IMR-90 (cell line): ENCODE data around the gene PDE6B. TPM values are rescaled to one million over a fixed set of nuclear protein-coding genes. Genes with fewer than 3 reads are reported as not detected.

Experiments
- ATAC-seq: fragments of 200-7000 bp; cut with Tn5 transposase; 2 replicates; pipeline ENCODE4 v1.9.1; 2020; ENCODE audit warnings: low read depth, mild to moderate bottlenecking, moderate library complexity
- BruUV-seq: library from RNA; stranded (reverse); fragments of 400-500 nt; replicated peaks from 2 replicates; lab custom pipeline; 2021; lab: Mats Ljungman, UMichigan
- CTCF ChIA-PET: fragments of 300-600 bp; formaldehyde crosslinking; extraction: SDS; loops from one replicate; lab custom pipeline; 2021; ENCODE audit warnings: antibody characterized with exemption; lab: Yijun Ruan, JAX
- POLR2A ChIA-PET: fragments of 300-600 bp; sonication (Branson Sonifier 250); formaldehyde crosslinking; loops from one replicate; lab custom pipeline; 2022; ENCODE audit warnings: antibody characterized with exemption; ENCODE audit not compliant: unreplicated experiment; lab: Charles Lee
- DNase-seq: peaks from one replicate; pipeline ENCODE4 v3.0.0; 2013
- H2AFZ ChIP-seq: replicated peaks from 2 replicates; pipeline ENCODE3; 2013; ENCODE audit warnings: low read length, mild to moderate bottlenecking; ENCODE audit not compliant: poor library complexity
- H2AK5ac ChIP-seq: 2 replicates; pipeline ENCODE4 v1.6.1; 2013; ENCODE audit warnings: low read depth, low read length, inconsistent platforms
- H2AK9ac ChIP-seq: replicated peaks from 2 replicates; pipeline ENCODE3; 2013; ENCODE audit warnings: mild to moderate bottlenecking, low read depth, low read length, moderate library complexity; ENCODE audit not compliant: poor library complexity
- H2BK120ac ChIP-seq: 2 replicates; pipeline ENCODE4 v1.6.1; 2013; ENCODE audit warnings: low read depth, low read length, inconsistent platforms
- H2BK15ac ChIP-seq: 3 replicates; pipeline ENCODE4 v1.6.1; 2013; ENCODE audit warnings: low read depth, low read length, inconsistent platforms
- H2BK20ac ChIP-seq: 2 replicates; pipeline ENCODE4 v1.6.1; 2013; ENCODE audit warnings: low read depth, mild to moderate bottlenecking, inconsistent platforms, low read length, moderate library complexity
- H2BK5ac ChIP-seq: 2 replicates; pipeline ENCODE4 v1.6.1; 2013; ENCODE audit warnings: mild to moderate bottlenecking, low read depth, low read length, inconsistent platforms; ENCODE audit not compliant: poor library complexity, severe bottlenecking
- H3K14ac ChIP-seq: replicated peaks from 2 replicates; pipeline ENCODE4 v1.6.1; 2013; ENCODE audit warnings: low read depth, low read length, inconsistent platforms
- H3K18ac ChIP-seq: 2 replicates; pipeline ENCODE4 v1.6.1; 2013; ENCODE audit warnings: low read depth, low read length, control low read depth
- H3K23ac ChIP-seq: 2 replicates; pipeline ENCODE4 v1.6.1; 2013; ENCODE audit warnings: low read depth, low read length, inconsistent platforms
- H3K27ac ChIP-seq: 2 replicates; pipeline ENCODE4 v1.5.1; 2013; ENCODE audit warnings: mild to moderate bottlenecking, control low read depth, low read length; ENCODE audit not compliant: insufficient read depth
- H3K27me3 ChIP-seq: 2 replicates; pipeline ENCODE4 v1.6.1; 2013; ENCODE audit warnings: low read length; ENCODE audit not compliant: control insufficient read depth, insufficient read depth
- H3K36me3 ChIP-seq: 2 replicates; pipeline ENCODE4 v1.6.1; 2013; ENCODE audit warnings: low read length, mixed read lengths; ENCODE audit not compliant: control insufficient read depth, insufficient read depth
- H3K4ac ChIP-seq: 2 replicates; pipeline ENCODE4 v1.6.1; 2013; ENCODE audit warnings: low read depth, low read length, inconsistent platforms
- H3K4me1 ChIP-seq: 2 replicates; pipeline ENCODE4 v1.6.1; 2013; ENCODE audit warnings: low read length, mixed read lengths; ENCODE audit not compliant: control insufficient read depth, insufficient read depth
- H3K4me2 ChIP-seq: 2 replicates; pipeline ENCODE4 v1.6.1; 2013; ENCODE audit warnings: low read depth, mild to moderate bottlenecking, control low read depth, low read length, moderate library complexity
- H3K4me3 ChIP-seq: 2 replicates; pipeline ENCODE4 v1.5.1; 2013; ENCODE audit warnings: low read depth, mild to moderate bottlenecking, control low read depth, low read length, moderate library complexity; ENCODE audit not compliant: insufficient read depth
- H3K56ac ChIP-seq: 2 replicates; pipeline ENCODE4 v1.6.1; 2013; ENCODE audit warnings: low read length, inconsistent platforms; ENCODE audit not compliant: insufficient read depth; ENCODE audit errors: extremely low read depth
- H3K79me1 ChIP-seq, 2 experiments: 2 replicates each; pipeline ENCODE4 v1.6.1; 2013; ENCODE audit warnings: low read length in 2 of 2, inconsistent platforms in 1 of 2, low read depth in 1 of 2
- H3K9ac ChIP-seq: 2 replicates; pipeline ENCODE4 v1.6.1; 2013; ENCODE audit warnings: low read depth, low read length, control low read depth
- H3K9me1 ChIP-seq: 2 replicates; pipeline ENCODE4 v1.6.1; 2013; ENCODE audit warnings: low read length, inconsistent platforms; ENCODE audit not compliant: insufficient read depth
- H3K9me3 ChIP-seq: 2 replicates; pipeline ENCODE4 v1.6.1; 2013; ENCODE audit warnings: low read length; ENCODE audit not compliant: control insufficient read depth, insufficient read depth
- H4K20me1 ChIP-seq: 2 replicates; pipeline ENCODE4 v1.6.1; 2013; ENCODE audit warnings: low read length, inconsistent platforms; ENCODE audit not compliant: insufficient read depth
- H4K5ac ChIP-seq: 2 replicates; pipeline ENCODE4 v1.6.1; 2013; ENCODE audit warnings: mild to moderate bottlenecking, low read depth, low read length, control low read depth
- H4K8ac ChIP-seq, 2 experiments: 2 replicates each; pipeline ENCODE4 v1.6.1; 2013; ENCODE audit warnings: low read depth in 2 of 2, low read length in 2 of 2, control low read depth in 1 of 2, inconsistent platforms in 1 of 2
- H4K91ac ChIP-seq: 2 replicates; pipeline ENCODE4 v1.6.1; 2013; ENCODE audit warnings: low read depth, low read length, inconsistent platforms; ENCODE audit not compliant: insufficient read depth
- BHLHE40 ChIP-seq: fragments of 150-350 bp; IDR thresholded peaks from 2 replicates; pipeline ENCODE4 v1.6.1; 2016; ENCODE audit warnings: mild to moderate bottlenecking, low read depth, low read length
- CEBPB ChIP-seq: IDR thresholded peaks from 2 replicates; pipeline ENCODE4 v1.6.1; 2012; ENCODE audit warnings: low read depth, low read length, improper control_type of control experiment
- CHD1 ChIP-seq: IDR thresholded peaks from 2 replicates; pipeline ENCODE4 v1.6.1; 2012; ENCODE audit warnings: low read depth, low read length, improper control_type of control experiment
- FOS ChIP-seq: fragments of 150-350 bp; IDR thresholded peaks from 2 replicates; pipeline ENCODE4 v1.6.1; 2016; ENCODE audit warnings: low read depth, low read length
- MAFK ChIP-seq: IDR thresholded peaks from 2 replicates; pipeline ENCODE4 v1.6.1; 2012; ENCODE audit warnings: low read depth, low read length, improper control_type of control experiment
- MAZ ChIP-seq: IDR thresholded peaks from 2 replicates; pipeline ENCODE4 v1.6.1; 2012; ENCODE audit warnings: low read depth, mild to moderate bottlenecking, low read length, improper control_type of control experiment, moderate library complexity, borderline replicate concordance
- MXI1 ChIP-seq: IDR thresholded peaks from 2 replicates; pipeline ENCODE4 v1.6.1; 2012; ENCODE audit warnings: low read depth, mild to moderate bottlenecking, low read length, moderate library complexity, borderline replicate concordance
- NFE2L2 ChIP-seq: fragments of 150-350 bp; IDR thresholded peaks from 2 replicates; pipeline ENCODE4 v1.6.1; 2016; ENCODE audit warnings: low read depth, mild to moderate bottlenecking, low read length
- POLR2A ChIP-seq: IDR thresholded peaks from 2 replicates; pipeline ENCODE4 v1.6.1; 2012; ENCODE audit warnings: mild to moderate bottlenecking, low read depth, low read length
- RAD21 ChIP-seq: IDR thresholded peaks from 2 replicates; pipeline ENCODE4 v1.6.1; 2012; ENCODE audit warnings: low read length, improper control_type of control experiment
- RCOR1 ChIP-seq: IDR thresholded peaks from 2 replicates; pipeline ENCODE4 v1.6.1; 2012; ENCODE audit warnings: mild to moderate bottlenecking, low read length, improper control_type of control experiment; ENCODE audit not compliant: insufficient replicate concordance
- RFX5 ChIP-seq: IDR thresholded peaks from 2 replicates; pipeline ENCODE4 v1.8.0; 2012; ENCODE audit warnings: low read depth, mild to moderate bottlenecking, low read length, moderate library complexity
- SMC3 ChIP-seq: fragments of 150-350 bp; IDR thresholded peaks from 2 replicates; pipeline ENCODE4 v1.6.1; 2016; ENCODE audit warnings: low read depth, mild to moderate bottlenecking, antibody characterized with exemption, low read length, moderate library complexity
- WGBS, 2 experiments: methylation state at CpG; one replicate each; pipeline versions ENCODE4 v1.1.5 to v1.1.7; 2013; ENCODE audit warnings: missing lambda C conversion rate in 2 of 2; ENCODE audit not compliant: insufficient read length in 1 of 2; ENCODE audit errors: extremely low coverage in 2 of 2; 5-methylcytosine and 5-hydroxymethylcytosine counted together
- dilution Hi-C: fragments of 300-500 bp; cut with HindIII; formaldehyde crosslinking; loops from one replicate; pipeline ENCODE4 v1.14.3; 2018; ENCODE audit warnings: low sequenced_read_pairs; ENCODE audit not compliant: unreplicated experiment
- in situ Hi-C: fragments of 300-500 bp; cut with MboI; formaldehyde crosslinking; loops from 3 replicates; pipeline ENCODE4 v1.14.3; 2019; ENCODE audit warnings: low sequenced_read_pairs, inconsistent platforms, mixed read lengths
- intact Hi-C: fragments of 100-400 bp; cut with micrococcal nuclease; formaldehyde crosslinking; loops from 2 replicates; pipeline ENCODE4 v1.10.0; 2022
- polyA plus RNA-seq, 3 experiments: library from polyadenylated mRNA; depleted of rRNA; stranded (reverse); fragments of >200 nt; gene quantifications; 2 replicates each; pipeline ENCODE4 v1.2.3, GENCODE V29; 2012; ENCODE audit warnings: low replicate concordance in 1 of 3
- total RNA-seq: library from RNA; depleted of rRNA; stranded (reverse); fragments of >200 nt; gene quantifications from 2 replicates; pipeline ENCODE4 v1.2.3, GENCODE V29; 2012
- TF ChIP-seq, protein P1 (sequence below): conservative IDR thresholded peaks from 2 replicates; pipeline ENCODE4 v1.5.1; 2012; ENCODE audit warnings: mild to moderate bottlenecking, low read depth, low read length, improper control_type of control experiment
- TF ChIP-seq, protein P2 (sequence below): fragments of 150-350 bp; IDR thresholded peaks from 2 replicates; pipeline ENCODE4 v1.6.1; 2017; ENCODE audit warnings: mild to moderate bottlenecking, antibody characterized with exemption, low read length, low read depth
- TF ChIP-seq, protein P3 (sequence below): fragments of 150-350 bp; IDR thresholded peaks from 2 replicates; pipeline ENCODE4 v1.6.1; 2016; ENCODE audit warnings: low read depth, mild to moderate bottlenecking, low read length, moderate library complexity, borderline replicate concordance

The PDE6B gene
- total and polyA plus RNA-seq, 2 of the 4 experiments (the other 2 are of a cell fraction): under 0.01 TPM; not detected in 1

DNA sequence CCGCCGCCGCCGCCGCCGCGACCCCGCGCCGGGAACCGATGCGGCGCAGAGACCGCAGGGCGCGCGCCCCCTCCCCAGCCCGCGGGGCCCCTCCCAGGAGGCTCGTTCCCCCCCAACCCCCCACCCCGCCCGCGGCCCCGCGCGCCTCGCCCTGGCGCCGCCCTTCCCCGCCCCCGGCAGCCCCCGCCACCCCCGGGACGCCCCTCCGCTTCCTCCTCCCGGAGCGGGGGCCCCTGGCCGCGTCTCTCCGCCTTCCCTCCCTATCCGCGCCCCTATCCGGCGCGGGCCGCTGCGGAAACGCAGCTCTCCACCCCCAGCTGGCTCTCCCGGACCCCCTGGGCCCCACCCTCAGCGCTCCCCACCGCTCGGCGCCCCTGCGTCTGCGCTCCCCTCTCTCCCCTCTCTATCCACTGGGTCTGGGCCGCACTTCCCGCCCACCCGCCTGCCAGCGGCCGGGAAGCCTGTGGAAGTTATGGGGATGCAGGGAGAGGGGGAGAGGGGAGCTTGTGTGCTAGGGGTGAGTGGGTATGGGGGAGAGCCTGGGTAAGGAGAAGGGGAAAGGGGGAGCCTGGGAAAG is 49.0 kb upstream of the PDE6B start, which contains the start of gene TMEM271:
Gene TMEM271 (minus strand): TSS at position 51 of the 577 bp plus-strand sequence. CDS start 233 bp downstream, outside the sequence.
- H3K36me3 ChIP-seq: no peaks in the 10 kb centered on the region
- no peak for TF ChIP-seq CHD1
- TF ChIP-seq SMC3: no peak
- TF ChIP-seq, protein P1, sequence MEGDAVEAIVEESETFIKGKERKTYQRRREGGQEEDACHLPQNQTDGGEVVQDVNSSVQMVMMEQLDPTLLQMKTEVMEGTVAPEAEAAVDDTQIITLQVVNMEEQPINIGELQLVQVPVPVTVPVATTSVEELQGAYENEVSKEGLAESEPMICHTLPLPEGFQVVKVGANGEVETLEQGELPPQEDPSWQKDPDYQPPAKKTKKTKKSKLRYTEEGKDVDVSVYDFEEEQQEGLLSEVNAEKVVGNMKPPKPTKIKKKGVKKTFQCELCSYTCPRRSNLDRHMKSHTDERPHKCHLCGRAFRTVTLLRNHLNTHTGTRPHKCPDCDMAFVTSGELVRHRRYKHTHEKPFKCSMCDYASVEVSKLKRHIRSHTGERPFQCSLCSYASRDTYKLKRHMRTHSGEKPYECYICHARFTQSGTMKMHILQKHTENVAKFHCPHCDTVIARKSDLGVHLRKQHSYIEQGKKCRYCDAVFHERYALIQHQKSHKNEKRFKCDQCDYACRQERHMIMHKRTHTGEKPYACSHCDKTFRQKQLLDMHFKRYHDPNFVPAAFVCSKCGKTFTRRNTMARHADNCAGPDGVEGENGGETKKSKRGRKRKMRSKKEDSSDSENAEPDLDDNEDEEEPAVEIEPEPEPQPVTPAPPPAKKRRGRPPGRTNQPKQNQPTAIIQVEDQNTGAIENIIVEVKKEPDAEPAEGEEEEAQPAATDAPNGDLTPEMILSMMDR: no peak
- no peak for TF ChIP-seq RAD21
- no peak for TF ChIP-seq BHLHE40
- no peak for TF ChIP-seq RCOR1
- TF ChIP-seq CEBPB: no peak
- TF ChIP-seq, protein P2, sequence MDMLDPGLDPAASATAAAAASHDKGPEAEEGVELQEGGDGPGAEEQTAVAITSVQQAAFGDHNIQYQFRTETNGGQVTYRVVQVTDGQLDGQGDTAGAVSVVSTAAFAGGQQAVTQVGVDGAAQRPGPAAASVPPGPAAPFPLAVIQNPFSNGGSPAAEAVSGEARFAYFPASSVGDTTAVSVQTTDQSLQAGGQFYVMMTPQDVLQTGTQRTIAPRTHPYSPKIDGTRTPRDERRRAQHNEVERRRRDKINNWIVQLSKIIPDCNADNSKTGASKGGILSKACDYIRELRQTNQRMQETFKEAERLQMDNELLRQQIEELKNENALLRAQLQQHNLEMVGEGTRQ: no peak
- TF ChIP-seq, protein P3, sequence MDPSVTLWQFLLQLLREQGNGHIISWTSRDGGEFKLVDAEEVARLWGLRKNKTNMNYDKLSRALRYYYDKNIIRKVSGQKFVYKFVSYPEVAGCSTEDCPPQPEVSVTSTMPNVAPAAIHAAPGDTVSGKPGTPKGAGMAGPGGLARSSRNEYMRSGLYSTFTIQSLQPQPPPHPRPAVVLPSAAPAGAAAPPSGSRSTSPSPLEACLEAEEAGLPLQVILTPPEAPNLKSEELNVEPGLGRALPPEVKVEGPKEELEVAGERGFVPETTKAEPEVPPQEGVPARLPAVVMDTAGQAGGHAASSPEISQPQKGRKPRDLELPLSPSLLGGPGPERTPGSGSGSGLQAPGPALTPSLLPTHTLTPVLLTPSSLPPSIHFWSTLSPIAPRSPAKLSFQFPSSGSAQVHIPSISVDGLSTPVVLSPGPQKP: no peak
- TF ChIP-seq POLR2A: no peak
- no peak for TF ChIP-seq MAZ
- no peak for TF ChIP-seq FOS
- TF ChIP-seq NFE2L2: no peak
- TF ChIP-seq MAFK: no peak
- no peak for TF ChIP-seq RFX5
- no peak for TF ChIP-seq MXI1
- H4K8ac ChIP-seq: no peak within 1 kb of the TSS
- ChIA-PET CTCF (no interaction called here), POLR2A (no interaction called here)
- H4K20me1 ChIP-seq: no peaks in the 10 kb centered on the region
- H3K23ac ChIP-seq: no peak within 1 kb of the TSS
- H3K4me3 ChIP-seq: no peak within 1 kb of the TSS
- peak within 1 kb of the TSS; percentile 33; the same call in 1 of the 2 replicates for H3K4me2 ChIP-seq
- intact Hi-C loops (no loop called here), dilution Hi-C loops (no loop called here), in situ Hi-C loops (no loop called here)
- H4K5ac ChIP-seq: no peak within 1 kb of the TSS
- H2BK120ac ChIP-seq: no peak within 1 kb of the TSS
- H3K4ac ChIP-seq: no peak within 1 kb of the TSS
- H2BK20ac ChIP-seq: no peak within 1 kb of the TSS
- H3K4me1 ChIP-seq: no peaks in the 10 kb centered on the region; the same call in 1 of the 2 replicates
- H3K18ac ChIP-seq: no peak within 1 kb of the TSS
- H3K9me1 ChIP-seq: no peaks in the 10 kb centered on the region
- H4K91ac ChIP-seq: no peak within 1 kb of the TSS
- no CpG with 5 or more reads among the region's 60 CpGs for WGBS, 2 experiments
- DNase-seq (no peak), ATAC-seq (no peak)
- no peak within 1 kb of the TSS for H2BK15ac ChIP-seq
- no peak within 1 kb of the TSS for H3K9ac ChIP-seq
- no peak within 1 kb of the TSS for H3K56ac ChIP-seq
- no peaks in the 10 kb centered on the region for H3K79me1 ChIP-seq
- H2AK9ac ChIP-seq: no peak within 1 kb of the TSS
- no peak within 1 kb of the TSS for H3K14ac ChIP-seq
- 0 out of 2 replicates have a peak, but pooled peaks cover 4% of the 10 kb centered on the region for H3K9me3 ChIP-seq
- no peak within 1 kb of the TSS for H2AK5ac ChIP-seq
- no peak within 1 kb of the TSS for H2BK5ac ChIP-seq
- BruUV-seq: no TSS peak
- H3K27me3 ChIP-seq: peaks cover 58% of the 10 kb centered on the region
- no peak within 1 kb of the TSS for H2AFZ ChIP-seq
- H3K27ac ChIP-seq: no peak within 1 kb of the TSS
